IMR-90 (cell line): ENCODE data around the gene COL12A1. TPM values are rescaled to one million over a fixed set of nuclear protein-coding genes. Genes with fewer than 3 reads are reported as not detected.

Experiments
- ATAC-seq: fragments of 200-7000 bp; cut with Tn5 transposase; 2 replicates; pipeline ENCODE4 v1.9.1; 2020; ENCODE audit warnings: low read depth, mild to moderate bottlenecking, moderate library complexity
- BruUV-seq: library from RNA; stranded (reverse); fragments of 400-500 nt; replicated peaks from 2 replicates; lab custom pipeline; 2021; lab: Mats Ljungman, UMichigan
- CTCF ChIA-PET: fragments of 300-600 bp; formaldehyde crosslinking; extraction: SDS; loops from one replicate; lab custom pipeline; 2021; ENCODE audit warnings: antibody characterized with exemption; lab: Yijun Ruan, JAX
- POLR2A ChIA-PET: fragments of 300-600 bp; sonication (Branson Sonifier 250); formaldehyde crosslinking; loops from one replicate; lab custom pipeline; 2022; ENCODE audit warnings: antibody characterized with exemption; ENCODE audit not compliant: unreplicated experiment; lab: Charles Lee
- DNase-seq: peaks from one replicate; pipeline ENCODE4 v3.0.0; 2013
- H2AFZ ChIP-seq: replicated peaks from 2 replicates; pipeline ENCODE3; 2013; ENCODE audit warnings: low read length, mild to moderate bottlenecking; ENCODE audit not compliant: poor library complexity
- H2AK5ac ChIP-seq: 2 replicates; pipeline ENCODE4 v1.6.1; 2013; ENCODE audit warnings: low read depth, low read length, inconsistent platforms
- H2AK9ac ChIP-seq: replicated peaks from 2 replicates; pipeline ENCODE3; 2013; ENCODE audit warnings: mild to moderate bottlenecking, low read depth, low read length, moderate library complexity; ENCODE audit not compliant: poor library complexity
- H2BK120ac ChIP-seq: 2 replicates; pipeline ENCODE4 v1.6.1; 2013; ENCODE audit warnings: low read depth, low read length, inconsistent platforms
- H2BK15ac ChIP-seq: 3 replicates; pipeline ENCODE4 v1.6.1; 2013; ENCODE audit warnings: low read depth, low read length, inconsistent platforms
- H2BK20ac ChIP-seq: 2 replicates; pipeline ENCODE4 v1.6.1; 2013; ENCODE audit warnings: low read depth, mild to moderate bottlenecking, inconsistent platforms, low read length, moderate library complexity
- H2BK5ac ChIP-seq: 2 replicates; pipeline ENCODE4 v1.6.1; 2013; ENCODE audit warnings: mild to moderate bottlenecking, low read depth, low read length, inconsistent platforms; ENCODE audit not compliant: poor library complexity, severe bottlenecking
- H3K14ac ChIP-seq: replicated peaks from 2 replicates; pipeline ENCODE4 v1.6.1; 2013; ENCODE audit warnings: low read depth, low read length, inconsistent platforms
- H3K18ac ChIP-seq: 2 replicates; pipeline ENCODE4 v1.6.1; 2013; ENCODE audit warnings: low read depth, low read length, control low read depth
- H3K23ac ChIP-seq: 2 replicates; pipeline ENCODE4 v1.6.1; 2013; ENCODE audit warnings: low read depth, low read length, inconsistent platforms
- H3K27ac ChIP-seq: 2 replicates; pipeline ENCODE4 v1.5.1; 2013; ENCODE audit warnings: mild to moderate bottlenecking, control low read depth, low read length; ENCODE audit not compliant: insufficient read depth
- H3K27me3 ChIP-seq: 2 replicates; pipeline ENCODE4 v1.6.1; 2013; ENCODE audit warnings: low read length; ENCODE audit not compliant: control insufficient read depth, insufficient read depth
- H3K36me3 ChIP-seq: 2 replicates; pipeline ENCODE4 v1.6.1; 2013; ENCODE audit warnings: low read length, mixed read lengths; ENCODE audit not compliant: control insufficient read depth, insufficient read depth
- H3K4ac ChIP-seq: 2 replicates; pipeline ENCODE4 v1.6.1; 2013; ENCODE audit warnings: low read depth, low read length, inconsistent platforms
- H3K4me1 ChIP-seq: 2 replicates; pipeline ENCODE4 v1.6.1; 2013; ENCODE audit warnings: low read length, mixed read lengths; ENCODE audit not compliant: control insufficient read depth, insufficient read depth
- H3K4me2 ChIP-seq: 2 replicates; pipeline ENCODE4 v1.6.1; 2013; ENCODE audit warnings: low read depth, mild to moderate bottlenecking, control low read depth, low read length, moderate library complexity
- H3K4me3 ChIP-seq: 2 replicates; pipeline ENCODE4 v1.5.1; 2013; ENCODE audit warnings: low read depth, mild to moderate bottlenecking, control low read depth, low read length, moderate library complexity; ENCODE audit not compliant: insufficient read depth
- H3K56ac ChIP-seq: 2 replicates; pipeline ENCODE4 v1.6.1; 2013; ENCODE audit warnings: low read length, inconsistent platforms; ENCODE audit not compliant: insufficient read depth; ENCODE audit errors: extremely low read depth
- H3K79me1 ChIP-seq, 2 experiments: 2 replicates each; pipeline ENCODE4 v1.6.1; 2013; ENCODE audit warnings: low read length in 2 of 2, inconsistent platforms in 1 of 2, low read depth in 1 of 2
- H3K9ac ChIP-seq: 2 replicates; pipeline ENCODE4 v1.6.1; 2013; ENCODE audit warnings: low read depth, low read length, control low read depth
- H3K9me1 ChIP-seq: 2 replicates; pipeline ENCODE4 v1.6.1; 2013; ENCODE audit warnings: low read length, inconsistent platforms; ENCODE audit not compliant: insufficient read depth
- H3K9me3 ChIP-seq: 2 replicates; pipeline ENCODE4 v1.6.1; 2013; ENCODE audit warnings: low read length; ENCODE audit not compliant: control insufficient read depth, insufficient read depth
- H4K20me1 ChIP-seq: 2 replicates; pipeline ENCODE4 v1.6.1; 2013; ENCODE audit warnings: low read length, inconsistent platforms; ENCODE audit not compliant: insufficient read depth
- H4K5ac ChIP-seq: 2 replicates; pipeline ENCODE4 v1.6.1; 2013; ENCODE audit warnings: mild to moderate bottlenecking, low read depth, low read length, control low read depth
- H4K8ac ChIP-seq, 2 experiments: 2 replicates each; pipeline ENCODE4 v1.6.1; 2013; ENCODE audit warnings: low read depth in 2 of 2, low read length in 2 of 2, control low read depth in 1 of 2, inconsistent platforms in 1 of 2
- H4K91ac ChIP-seq: 2 replicates; pipeline ENCODE4 v1.6.1; 2013; ENCODE audit warnings: low read depth, low read length, inconsistent platforms; ENCODE audit not compliant: insufficient read depth
- BHLHE40 ChIP-seq: fragments of 150-350 bp; IDR thresholded peaks from 2 replicates; pipeline ENCODE4 v1.6.1; 2016; ENCODE audit warnings: mild to moderate bottlenecking, low read depth, low read length
- CEBPB ChIP-seq: IDR thresholded peaks from 2 replicates; pipeline ENCODE4 v1.6.1; 2012; ENCODE audit warnings: low read depth, low read length, improper control_type of control experiment
- CHD1 ChIP-seq: IDR thresholded peaks from 2 replicates; pipeline ENCODE4 v1.6.1; 2012; ENCODE audit warnings: low read depth, low read length, improper control_type of control experiment
- FOS ChIP-seq: fragments of 150-350 bp; IDR thresholded peaks from 2 replicates; pipeline ENCODE4 v1.6.1; 2016; ENCODE audit warnings: low read depth, low read length
- MAFK ChIP-seq: IDR thresholded peaks from 2 replicates; pipeline ENCODE4 v1.6.1; 2012; ENCODE audit warnings: low read depth, low read length, improper control_type of control experiment
- MAZ ChIP-seq: IDR thresholded peaks from 2 replicates; pipeline ENCODE4 v1.6.1; 2012; ENCODE audit warnings: low read depth, mild to moderate bottlenecking, low read length, improper control_type of control experiment, moderate library complexity, borderline replicate concordance
- MXI1 ChIP-seq: IDR thresholded peaks from 2 replicates; pipeline ENCODE4 v1.6.1; 2012; ENCODE audit warnings: low read depth, mild to moderate bottlenecking, low read length, moderate library complexity, borderline replicate concordance
- NFE2L2 ChIP-seq: fragments of 150-350 bp; IDR thresholded peaks from 2 replicates; pipeline ENCODE4 v1.6.1; 2016; ENCODE audit warnings: low read depth, mild to moderate bottlenecking, low read length
- POLR2A ChIP-seq: IDR thresholded peaks from 2 replicates; pipeline ENCODE4 v1.6.1; 2012; ENCODE audit warnings: mild to moderate bottlenecking, low read depth, low read length
- RAD21 ChIP-seq: IDR thresholded peaks from 2 replicates; pipeline ENCODE4 v1.6.1; 2012; ENCODE audit warnings: low read length, improper control_type of control experiment
- RCOR1 ChIP-seq: IDR thresholded peaks from 2 replicates; pipeline ENCODE4 v1.6.1; 2012; ENCODE audit warnings: mild to moderate bottlenecking, low read length, improper control_type of control experiment; ENCODE audit not compliant: insufficient replicate concordance
- RFX5 ChIP-seq: IDR thresholded peaks from 2 replicates; pipeline ENCODE4 v1.8.0; 2012; ENCODE audit warnings: low read depth, mild to moderate bottlenecking, low read length, moderate library complexity
- SMC3 ChIP-seq: fragments of 150-350 bp; IDR thresholded peaks from 2 replicates; pipeline ENCODE4 v1.6.1; 2016; ENCODE audit warnings: low read depth, mild to moderate bottlenecking, antibody characterized with exemption, low read length, moderate library complexity
- WGBS, 2 experiments: methylation state at CpG; one replicate each; pipeline versions ENCODE4 v1.1.5 to v1.1.7; 2013; ENCODE audit warnings: missing lambda C conversion rate in 2 of 2; ENCODE audit not compliant: insufficient read length in 1 of 2; ENCODE audit errors: extremely low coverage in 2 of 2; 5-methylcytosine and 5-hydroxymethylcytosine counted together
- dilution Hi-C: fragments of 300-500 bp; cut with HindIII; formaldehyde crosslinking; loops from one replicate; pipeline ENCODE4 v1.14.3; 2018; ENCODE audit warnings: low sequenced_read_pairs; ENCODE audit not compliant: unreplicated experiment
- in situ Hi-C: fragments of 300-500 bp; cut with MboI; formaldehyde crosslinking; loops from 3 replicates; pipeline ENCODE4 v1.14.3; 2019; ENCODE audit warnings: low sequenced_read_pairs, inconsistent platforms, mixed read lengths
- intact Hi-C: fragments of 100-400 bp; cut with micrococcal nuclease; formaldehyde crosslinking; loops from 2 replicates; pipeline ENCODE4 v1.10.0; 2022
- polyA plus RNA-seq, 3 experiments: library from polyadenylated mRNA; depleted of rRNA; stranded (reverse); fragments of >200 nt; gene quantifications; 2 replicates each; pipeline ENCODE4 v1.2.3, GENCODE V29; 2012; ENCODE audit warnings: low replicate concordance in 1 of 3
- total RNA-seq: library from RNA; depleted of rRNA; stranded (reverse); fragments of >200 nt; gene quantifications from 2 replicates; pipeline ENCODE4 v1.2.3, GENCODE V29; 2012
- TF ChIP-seq, protein P1 (sequence below): fragments of 150-350 bp; IDR thresholded peaks from 2 replicates; pipeline ENCODE4 v1.6.1; 2017; ENCODE audit warnings: mild to moderate bottlenecking, antibody characterized with exemption, low read length, low read depth
- TF ChIP-seq, protein P2 (sequence below): conservative IDR thresholded peaks from 2 replicates; pipeline ENCODE4 v1.5.1; 2012; ENCODE audit warnings: mild to moderate bottlenecking, low read depth, low read length, improper control_type of control experiment
- TF ChIP-seq, protein P3 (sequence below): fragments of 150-350 bp; IDR thresholded peaks from 2 replicates; pipeline ENCODE4 v1.6.1; 2016; ENCODE audit warnings: low read depth, mild to moderate bottlenecking, low read length, moderate library complexity, borderline replicate concordance

The COL12A1 gene
- total and polyA plus RNA-seq, 2 of the 4 experiments (the other 2 are of a cell fraction): 350 to 452 TPM

DNA sequence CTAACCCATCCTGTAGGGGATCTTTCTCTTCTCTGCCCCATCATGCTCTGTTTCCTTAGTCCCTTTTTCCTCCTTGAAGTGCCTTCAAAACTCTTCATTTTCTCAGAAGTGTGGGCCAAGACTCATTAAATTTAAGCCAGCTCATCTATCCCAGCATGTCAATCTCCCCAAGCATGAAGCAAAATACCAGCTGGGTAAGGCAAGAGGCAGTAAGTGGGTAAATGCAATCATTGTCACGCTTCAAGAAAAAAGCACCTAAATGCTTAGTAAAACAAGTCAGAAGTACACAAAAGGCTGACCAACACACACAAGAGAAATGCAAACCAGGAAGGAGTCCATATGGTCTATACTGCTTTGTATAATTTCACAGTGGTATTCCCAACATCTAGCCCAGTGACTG lies 61.5 kb downstream of the COL12A1 start:
- peaks cover 10% of the 10 kb centered on the region; the same call in 1 of the 2 replicates for H4K20me1 ChIP-seq
- peaks cover 32 to 76% of the 10 kb centered on the region in 2 experiments for H3K79me1 ChIP-seq
- dilution Hi-C loops: no loop called here
- peak overlapping the region; percentile 46 for H2BK5ac ChIP-seq
- peaks cover 12% of the 10 kb centered on the region; the same call in 1 of the 2 replicates for H3K4me1 ChIP-seq
- intact Hi-C loops: loop anchor here (5.0 kb wide), 1 partner anchor 33 kb away; no protein-coding TSS in a partner anchor
- no peak overlapping the region for H2AK9ac ChIP-seq
- H3K36me3 ChIP-seq: peaks cover 68% of the 10 kb centered on the region
- H3K9ac ChIP-seq: no peak overlapping the region
- WGBS, 2 experiments: no CpG with 5 or more reads among the region's 1 CpG
- H3K14ac ChIP-seq: peak overlapping the region; percentile 53; the same call in 1 of the 2 replicates
- H3K56ac ChIP-seq: no peak overlapping the region
- no peak overlapping the region for H3K23ac ChIP-seq
- 0 out of 3 replicates have a peak overlapping the region, but pooled peaks have one; percentile 8 for H2BK15ac ChIP-seq
- in situ Hi-C loops: no loop called here
- TF ChIP-seq MAFK (no peak), FOS (no peak), NFE2L2 (no peak), CHD1 (no peak), POLR2A (no peak), RFX5 (no peak), BHLHE40 (no peak), CEBPB (no peak), RCOR1 (no peak), MXI1 (no peak), RAD21 (no peak), MAZ (no peak), SMC3 (no peak)
- TF ChIP-seq, protein P1, sequence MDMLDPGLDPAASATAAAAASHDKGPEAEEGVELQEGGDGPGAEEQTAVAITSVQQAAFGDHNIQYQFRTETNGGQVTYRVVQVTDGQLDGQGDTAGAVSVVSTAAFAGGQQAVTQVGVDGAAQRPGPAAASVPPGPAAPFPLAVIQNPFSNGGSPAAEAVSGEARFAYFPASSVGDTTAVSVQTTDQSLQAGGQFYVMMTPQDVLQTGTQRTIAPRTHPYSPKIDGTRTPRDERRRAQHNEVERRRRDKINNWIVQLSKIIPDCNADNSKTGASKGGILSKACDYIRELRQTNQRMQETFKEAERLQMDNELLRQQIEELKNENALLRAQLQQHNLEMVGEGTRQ: no peak
- TF ChIP-seq, protein P2, sequence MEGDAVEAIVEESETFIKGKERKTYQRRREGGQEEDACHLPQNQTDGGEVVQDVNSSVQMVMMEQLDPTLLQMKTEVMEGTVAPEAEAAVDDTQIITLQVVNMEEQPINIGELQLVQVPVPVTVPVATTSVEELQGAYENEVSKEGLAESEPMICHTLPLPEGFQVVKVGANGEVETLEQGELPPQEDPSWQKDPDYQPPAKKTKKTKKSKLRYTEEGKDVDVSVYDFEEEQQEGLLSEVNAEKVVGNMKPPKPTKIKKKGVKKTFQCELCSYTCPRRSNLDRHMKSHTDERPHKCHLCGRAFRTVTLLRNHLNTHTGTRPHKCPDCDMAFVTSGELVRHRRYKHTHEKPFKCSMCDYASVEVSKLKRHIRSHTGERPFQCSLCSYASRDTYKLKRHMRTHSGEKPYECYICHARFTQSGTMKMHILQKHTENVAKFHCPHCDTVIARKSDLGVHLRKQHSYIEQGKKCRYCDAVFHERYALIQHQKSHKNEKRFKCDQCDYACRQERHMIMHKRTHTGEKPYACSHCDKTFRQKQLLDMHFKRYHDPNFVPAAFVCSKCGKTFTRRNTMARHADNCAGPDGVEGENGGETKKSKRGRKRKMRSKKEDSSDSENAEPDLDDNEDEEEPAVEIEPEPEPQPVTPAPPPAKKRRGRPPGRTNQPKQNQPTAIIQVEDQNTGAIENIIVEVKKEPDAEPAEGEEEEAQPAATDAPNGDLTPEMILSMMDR: no peak
- TF ChIP-seq, protein P3, sequence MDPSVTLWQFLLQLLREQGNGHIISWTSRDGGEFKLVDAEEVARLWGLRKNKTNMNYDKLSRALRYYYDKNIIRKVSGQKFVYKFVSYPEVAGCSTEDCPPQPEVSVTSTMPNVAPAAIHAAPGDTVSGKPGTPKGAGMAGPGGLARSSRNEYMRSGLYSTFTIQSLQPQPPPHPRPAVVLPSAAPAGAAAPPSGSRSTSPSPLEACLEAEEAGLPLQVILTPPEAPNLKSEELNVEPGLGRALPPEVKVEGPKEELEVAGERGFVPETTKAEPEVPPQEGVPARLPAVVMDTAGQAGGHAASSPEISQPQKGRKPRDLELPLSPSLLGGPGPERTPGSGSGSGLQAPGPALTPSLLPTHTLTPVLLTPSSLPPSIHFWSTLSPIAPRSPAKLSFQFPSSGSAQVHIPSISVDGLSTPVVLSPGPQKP: no peak
- H3K27ac ChIP-seq: peak overlapping the region; percentile 37; the same call in 1 of the 2 replicates
- H3K27me3 ChIP-seq: no peaks in the 10 kb centered on the region
- peak overlapping the region; percentile 35; the same call in 1 of the 2 replicates for H2BK120ac ChIP-seq
- H3K18ac ChIP-seq: no peak overlapping the region; the same call in 1 of the 2 replicates
- H4K91ac ChIP-seq: no peak overlapping the region
- H3K9me1 ChIP-seq: peaks cover 22% of the 10 kb centered on the region
- H3K4me3 ChIP-seq: no peak overlapping the region
- H2AFZ ChIP-seq: no peak overlapping the region
- peak overlapping the region; percentile 32; the same call in 1 of the 2 replicates for H4K5ac ChIP-seq
- no peak overlapping the region for H2BK20ac ChIP-seq
- ChIA-PET POLR2A (no interaction called here), CTCF (interaction anchor here (1.0 kb wide), 1 partner anchor 9 kb away, joined by 3 read pairs; no protein-coding TSS in a partner anchor)
- H3K4ac ChIP-seq: no peak overlapping the region
- H3K4me2 ChIP-seq: no peak overlapping the region
- H2AK5ac ChIP-seq: no peak overlapping the region
- no peak for DNase-seq
- H4K8ac ChIP-seq: no peak overlapping the region
- ATAC-seq: no peak
- H3K9me3 ChIP-seq: no peaks in the 10 kb centered on the region
- no TSS peak for BruUV-seq
